Ovary (tissue), 9 donors: ENCODE measurements around the gene SLC4A7. TPM values are rescaled to one million over a fixed set of nuclear protein-coding genes. Genes with fewer than 3 reads are reported as not detected.

Experiments used
- DNase-seq, 5 donors: peaks; one replicate each; pipeline ENCODE4 v3.0.0-alpha.2; 2019 to 2020
- H3K27ac ChIP-seq, 2 donors: fragments of 200-600 bp; one replicate each; pipeline versions ENCODE4 v1.5.1 to v1.8.0; 2019 to 2022
- H3K27me3 ChIP-seq: fragments of 200-600 bp; one replicate; pipeline ENCODE4 v1.8.0; 2022
- H3K36me3 ChIP-seq: fragments of 200-600 bp; sonication (generic); one replicate; pipeline ENCODE4 v1.5.1; 2019
- H3K4me1 ChIP-seq: one replicate; pipeline ENCODE4 v1.8.1; 2013; ENCODE audit warnings: mild to moderate bottlenecking, moderate library complexity; ENCODE audit not compliant: insufficient read depth
- H3K4me3 ChIP-seq: fragments of 200-600 bp; sonication (generic); one replicate; pipeline ENCODE4 v1.5.1; 2017
- H3K9me3 ChIP-seq, 2 donors: fragments of 200-600 bp in 1 of 2; sonication (generic) in 1 of 2; one replicate each; pipeline versions ENCODE4 v1.5.1 to v1.8.1; 2013 to 2019; ENCODE audit warnings: mild to moderate bottlenecking in 1 of 2, moderate library complexity in 1 of 2
- EP300 ChIP-seq: sonication (generic); formaldehyde crosslinking; IDR thresholded peaks from one replicate; pipeline ENCODE4 v1.6.1; 2017; ENCODE audit warnings: antibody characterized with exemption
- POLR2A ChIP-seq: fragments of 450-650 bp; IDR thresholded peaks from one replicate; pipeline ENCODE4 v1.6.1; 2017; ENCODE audit warnings: antibody characterized with exemption, mild to moderate bottlenecking, moderate library complexity
- WGBS, 3 donors: extraction: QIAGEN DNeasy Blood & Tissue Kit in 1 of 3; methylation state at CpG; one replicate each; pipeline versions ENCODE4 v1.1.5 to v1.1.7; 2013 to 2017; 5-methylcytosine and 5-hydroxymethylcytosine counted together
- intact Hi-C, 4 donors: fragments of 100-400 bp; cut with DNase I; formaldehyde crosslinking; loops; one replicate each; pipeline versions ENCODE4 v1.11.0 to v1.15.1; 2022 to 2023
- polyA plus RNA-seq, 2 donors: library from polyadenylated mRNA; stranded (reverse); fragments of 200-250 nt in 1 of 2; fragments of 350-450 nt in 1 of 2; fragmentation: Illumina TruSeq in 1 of 2; extraction: RNeasy Lipid Tissue Mini Kit (QIAGEN cat#74804) in 1 of 2; gene quantifications; one replicate each; pipeline ENCODE4 v1.2.3, GENCODE V29; 2013 to 2014
- total RNA-seq, 7 donors: library from RNA; depleted of rRNA in 2 of 7; stranded (reverse); fragments of >200 nt in 2 of 7; fragmentation: NEBNext Ultra II Directional in 3 of 7; extraction: Animal tissue kit (Norgen Biotek cat#: 25700) in 3 of 7; gene quantifications; one replicate each; pipeline versions ENCODE4 v1.1.0 to v1.2.4, GENCODE V29; 2016 to 2023
- TF ChIP-seq, protein P1 (sequence below), 3 donors: fragments of 450-650 bp in 2 of 3; fragments of 200-600 bp in 1 of 3; IDR thresholded peaks; one replicate each; pipeline versions ENCODE4 v1.5.1 to v1.8.0; 2016 to 2022; ENCODE audit warnings: antibody characterized with exemption in 3 of 3, mild to moderate bottlenecking in 1 of 3
- donor health status: DM: no; HTN: no; CAD: no; lungs with moderate emphysema.
- donor health status: DM: no; HTN: no; CAD: no.
- donor health status: Bipolar disorder and iron deficiency.
- donor health status: DM: yes; HTN: yes; CAD: no.
- donor health status: DM: no; HTN: no; CAD: no.
- donor health status: DM: yes; HTN: yes; CAD: no.

The SLC4A7 gene
- total and polyA plus RNA-seq, 9 donors, result 4.5 to 26.7 (median 22.7) TPM

DNA sequence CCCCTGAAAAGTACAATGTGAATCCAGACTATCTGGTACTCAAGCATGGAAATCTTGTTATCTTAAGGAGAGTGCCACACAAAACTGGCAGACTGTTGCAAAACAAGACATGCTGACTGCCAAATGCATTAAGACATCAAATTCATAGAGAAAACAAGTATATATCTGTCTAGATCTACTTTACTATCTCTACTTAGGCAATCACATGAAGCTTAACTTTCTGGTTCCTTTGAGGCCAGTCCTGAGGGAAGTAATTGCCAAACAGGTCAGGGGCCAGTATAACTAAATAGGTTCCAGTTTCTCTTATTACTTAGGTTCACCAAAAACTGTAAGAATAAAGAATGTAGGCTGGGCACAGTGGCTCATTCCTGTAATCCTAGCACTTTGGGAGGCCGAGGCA, 15.9 kb upstream of the SLC4A7 start:
- intact Hi-C loops, result no loop called here
- Histone ChIP-seq H3K4me3 (no peak overlapping the region), H3K4me1 (no peaks in the 10 kb centered on the region), H3K9me3 (no peaks in the 10 kb centered on the region), H3K27me3 (no peaks in the 10 kb centered on the region), H3K27ac (no peak overlapping the region), H3K36me3 (no peaks in the 10 kb centered on the region)
- DNase-seq, result no peak
- WGBS, 3 donors, result 89 to 96% (median 90%) methylated on average over 1 of the region's 1 CpG
- TF ChIP-seq, protein P1, sequence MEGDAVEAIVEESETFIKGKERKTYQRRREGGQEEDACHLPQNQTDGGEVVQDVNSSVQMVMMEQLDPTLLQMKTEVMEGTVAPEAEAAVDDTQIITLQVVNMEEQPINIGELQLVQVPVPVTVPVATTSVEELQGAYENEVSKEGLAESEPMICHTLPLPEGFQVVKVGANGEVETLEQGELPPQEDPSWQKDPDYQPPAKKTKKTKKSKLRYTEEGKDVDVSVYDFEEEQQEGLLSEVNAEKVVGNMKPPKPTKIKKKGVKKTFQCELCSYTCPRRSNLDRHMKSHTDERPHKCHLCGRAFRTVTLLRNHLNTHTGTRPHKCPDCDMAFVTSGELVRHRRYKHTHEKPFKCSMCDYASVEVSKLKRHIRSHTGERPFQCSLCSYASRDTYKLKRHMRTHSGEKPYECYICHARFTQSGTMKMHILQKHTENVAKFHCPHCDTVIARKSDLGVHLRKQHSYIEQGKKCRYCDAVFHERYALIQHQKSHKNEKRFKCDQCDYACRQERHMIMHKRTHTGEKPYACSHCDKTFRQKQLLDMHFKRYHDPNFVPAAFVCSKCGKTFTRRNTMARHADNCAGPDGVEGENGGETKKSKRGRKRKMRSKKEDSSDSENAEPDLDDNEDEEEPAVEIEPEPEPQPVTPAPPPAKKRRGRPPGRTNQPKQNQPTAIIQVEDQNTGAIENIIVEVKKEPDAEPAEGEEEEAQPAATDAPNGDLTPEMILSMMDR (IDR thresholded peaks at IDR 0.05), result no peak
- TF ChIP-seq POLR2A, result no peak
- TF ChIP-seq EP300, result no peak

DNA sequence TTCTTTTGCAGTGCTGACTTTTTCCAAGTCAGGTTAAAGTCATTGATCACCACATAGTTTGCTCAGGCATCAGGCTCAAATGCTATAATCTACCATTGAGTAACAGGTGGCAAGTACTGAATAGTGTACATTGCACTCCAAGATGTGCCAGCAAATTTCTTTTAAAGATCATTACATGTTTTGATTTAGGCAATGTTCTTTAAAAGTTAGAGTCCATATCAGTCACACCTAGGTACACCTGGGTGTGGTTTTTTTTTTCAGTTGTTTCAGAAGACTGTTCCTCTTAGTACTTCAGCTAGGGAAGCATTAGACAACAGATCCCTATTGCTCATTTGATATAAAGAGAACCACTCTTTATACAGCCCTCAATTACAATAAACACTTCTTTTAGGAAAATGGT, 10.6 kb upstream of the SLC4A7 start:
- TF ChIP-seq, protein P1 (IDR thresholded peaks at IDR 0.05), result no peak
- TF ChIP-seq EP300 (no peak), POLR2A (no peak)
- H3K9me3 ChIP-seq, result no peaks in the 10 kb centered on the region
- H3K4me1 ChIP-seq, result no peaks in the 10 kb centered on the region
- no peaks in the 10 kb centered on the region for H3K27me3 ChIP-seq
- no peaks in the 10 kb centered on the region for H3K36me3 ChIP-seq
- no peak overlapping the region for H3K27ac ChIP-seq
- DNase-seq, result no peak
- intact Hi-C loops, result no loop called here
- no peak overlapping the region for H3K4me3 ChIP-seq

DNA sequence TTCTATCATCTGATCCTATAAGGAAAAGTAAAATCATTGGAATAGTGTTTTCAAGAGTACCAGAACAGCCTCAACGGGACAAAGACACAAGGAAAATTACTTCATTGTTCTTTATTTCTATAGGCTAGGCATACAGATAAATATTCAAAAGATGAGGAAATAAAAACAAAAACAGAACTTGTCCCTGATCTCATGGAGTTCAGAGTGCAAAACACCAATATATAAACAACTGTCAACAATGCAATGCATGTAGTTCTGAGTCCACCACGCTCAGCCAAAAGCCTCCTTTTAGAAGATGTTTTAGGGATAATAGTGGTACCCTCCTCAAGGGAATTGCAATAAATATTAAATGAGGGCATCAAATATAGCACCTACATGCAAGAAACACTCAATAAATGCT, 4.6 kb upstream of the SLC4A7 start:
- TF ChIP-seq POLR2A (no peak), EP300 (no peak)
- TF ChIP-seq, protein P1 (IDR thresholded peaks at IDR 0.05), result no peak
- H3K9me3 ChIP-seq, result no peaks in the 10 kb centered on the region
- no peaks in the 10 kb centered on the region for H3K4me1 ChIP-seq
- no peaks in the 10 kb centered on the region for H3K36me3 ChIP-seq
- H3K27me3 ChIP-seq, result no peaks in the 10 kb centered on the region
- no peak for DNase-seq
- H3K27ac ChIP-seq, result no peak overlapping the region
- H3K4me3 ChIP-seq, result no peak overlapping the region
- intact Hi-C loops, result no loop called here
- 90 to 100% (median 92%) methylated on average over 2 of the region's 2 CpGs for WGBS, 3 donors

DNA sequence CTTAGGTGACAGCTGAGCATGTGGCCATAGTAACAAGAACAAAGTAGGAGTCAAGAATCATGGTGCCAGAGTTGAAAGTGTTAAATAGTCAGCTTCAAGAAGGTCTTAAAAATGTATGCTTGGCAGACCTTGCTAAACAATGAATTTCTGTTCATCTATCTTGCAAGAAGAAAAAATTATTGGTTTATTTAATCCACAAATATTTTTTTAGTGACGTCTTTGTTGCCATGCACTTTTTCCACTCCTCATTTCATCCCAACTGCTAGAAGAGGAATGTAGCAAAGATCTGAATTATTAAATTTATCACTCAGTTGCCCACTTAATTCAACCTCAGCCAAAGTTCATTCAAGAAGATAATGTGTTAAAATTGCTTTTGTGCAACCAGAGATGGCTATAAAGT, 3.2 kb upstream of the SLC4A7 start:
- no peak for DNase-seq
- Histone ChIP-seq H3K4me3 (no peak overlapping the region), H3K27me3 (no peaks in the 10 kb centered on the region), H3K36me3 (no peaks in the 10 kb centered on the region), H3K27ac (no peak overlapping the region), H3K9me3 (no peaks in the 10 kb centered on the region), H3K4me1 (no peaks in the 10 kb centered on the region)
- 14 to 20% (median 14%) methylated on average over 1 of the region's 1 CpG for WGBS, 3 donors
- TF ChIP-seq EP300, result no peak
- TF ChIP-seq, protein P1 (IDR thresholded peaks at IDR 0.05), result no peak
- TF ChIP-seq POLR2A, result no peak
- intact Hi-C loops, result no loop called here

DNA sequence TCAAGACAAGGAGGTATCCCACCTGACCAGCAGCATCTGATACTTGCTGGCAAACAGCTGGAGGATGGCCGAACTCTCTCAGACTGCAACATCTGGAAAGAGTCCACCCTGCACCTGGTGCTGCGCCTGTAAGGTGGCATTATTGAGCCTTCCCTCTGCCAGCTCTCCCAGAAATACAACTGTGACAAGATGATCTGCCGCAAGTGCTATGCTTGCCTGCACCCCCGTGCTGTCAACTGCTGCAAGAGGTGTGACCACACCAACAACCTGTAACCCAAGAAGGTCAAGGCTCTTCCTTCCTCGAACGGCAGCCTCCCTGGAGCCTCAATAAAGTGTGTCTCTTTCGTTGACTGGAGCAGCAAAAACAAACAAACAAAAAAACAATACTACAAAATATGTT, 2.2 kb upstream of the SLC4A7 start:
- TF ChIP-seq EP300 (no peak), POLR2A (no peak)
- Histone ChIP-seq H3K36me3 (no peaks in the 10 kb centered on the region), H3K4me3 (no peak overlapping the region), H3K27me3 (no peaks in the 10 kb centered on the region), H3K9me3 (no peaks in the 10 kb centered on the region), H3K4me1 (no peaks in the 10 kb centered on the region), H3K27ac (no peak overlapping the region)
- DNase-seq, result no peak
- intact Hi-C loops, result no loop called here
- WGBS, 3 donors, result 79 to 89% (median 82%) methylated on average over 7 of the region's 7 CpGs
